Measurements from ENCODE around the gene METTL22.
"Not testable (repeated sequence)": the region's sequence is repeated elsewhere in the genome, so short reads cannot be mapped to it uniquely, and the experiment has no call there.

The METTL22 gene

DNA sequence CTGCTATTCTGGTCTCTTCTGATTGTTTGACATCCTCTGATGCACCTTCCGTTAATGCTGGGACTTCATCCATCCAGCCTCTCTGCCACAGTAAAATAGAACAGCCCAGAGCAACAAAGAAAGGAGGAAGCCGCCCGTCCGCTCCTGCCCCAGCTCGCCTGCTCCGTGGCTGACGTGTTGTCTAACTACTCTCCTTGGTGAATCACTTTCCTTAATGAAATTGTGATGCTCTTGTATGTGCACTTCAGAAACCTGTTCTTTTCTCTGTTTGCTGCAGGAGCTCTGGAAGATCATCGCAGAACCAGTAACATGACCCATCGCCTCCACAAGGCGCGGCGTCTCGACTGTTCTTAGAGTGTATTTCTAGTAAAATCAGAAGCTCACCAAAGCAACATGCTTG lies 24.3 kb downstream of the METTL22 start:
- no peak for DNase-seq (ENCODE audit: extremely low read depth, low read depth)
- TF ChIP-seq, protein P1, sequence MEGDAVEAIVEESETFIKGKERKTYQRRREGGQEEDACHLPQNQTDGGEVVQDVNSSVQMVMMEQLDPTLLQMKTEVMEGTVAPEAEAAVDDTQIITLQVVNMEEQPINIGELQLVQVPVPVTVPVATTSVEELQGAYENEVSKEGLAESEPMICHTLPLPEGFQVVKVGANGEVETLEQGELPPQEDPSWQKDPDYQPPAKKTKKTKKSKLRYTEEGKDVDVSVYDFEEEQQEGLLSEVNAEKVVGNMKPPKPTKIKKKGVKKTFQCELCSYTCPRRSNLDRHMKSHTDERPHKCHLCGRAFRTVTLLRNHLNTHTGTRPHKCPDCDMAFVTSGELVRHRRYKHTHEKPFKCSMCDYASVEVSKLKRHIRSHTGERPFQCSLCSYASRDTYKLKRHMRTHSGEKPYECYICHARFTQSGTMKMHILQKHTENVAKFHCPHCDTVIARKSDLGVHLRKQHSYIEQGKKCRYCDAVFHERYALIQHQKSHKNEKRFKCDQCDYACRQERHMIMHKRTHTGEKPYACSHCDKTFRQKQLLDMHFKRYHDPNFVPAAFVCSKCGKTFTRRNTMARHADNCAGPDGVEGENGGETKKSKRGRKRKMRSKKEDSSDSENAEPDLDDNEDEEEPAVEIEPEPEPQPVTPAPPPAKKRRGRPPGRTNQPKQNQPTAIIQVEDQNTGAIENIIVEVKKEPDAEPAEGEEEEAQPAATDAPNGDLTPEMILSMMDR (IDR thresholded peaks at IDR 0.05; ENCODE audit: low read depth, low read length): no peak

- TF ChIP-seq, protein P1 (IDR thresholded peaks at IDR 0.05; ENCODE audit: low read depth, low read length): no peak
- DNase-seq (ENCODE audit: extremely low read depth, low read depth): no peak
Observed at GRCh38 chr16:8646326-8647053, 25.0 kb downstream of the METTL22 start.

- no peak for DNase-seq (ENCODE audit: extremely low read depth, low read depth)
- TF ChIP-seq, protein P1 (IDR thresholded peaks at IDR 0.05; ENCODE audit: low read depth, low read length): no peak
Observed at GRCh38 chr16:8647721-8648318, 26.3 kb downstream of the METTL22 start.

- TF ChIP-seq, protein P1 (IDR thresholded peaks at IDR 0.05; ENCODE audit: low read depth, low read length): no peak
Observed at GRCh38 chr16:8648877-8649276, 27.4 kb downstream of the METTL22 start.

DNA sequence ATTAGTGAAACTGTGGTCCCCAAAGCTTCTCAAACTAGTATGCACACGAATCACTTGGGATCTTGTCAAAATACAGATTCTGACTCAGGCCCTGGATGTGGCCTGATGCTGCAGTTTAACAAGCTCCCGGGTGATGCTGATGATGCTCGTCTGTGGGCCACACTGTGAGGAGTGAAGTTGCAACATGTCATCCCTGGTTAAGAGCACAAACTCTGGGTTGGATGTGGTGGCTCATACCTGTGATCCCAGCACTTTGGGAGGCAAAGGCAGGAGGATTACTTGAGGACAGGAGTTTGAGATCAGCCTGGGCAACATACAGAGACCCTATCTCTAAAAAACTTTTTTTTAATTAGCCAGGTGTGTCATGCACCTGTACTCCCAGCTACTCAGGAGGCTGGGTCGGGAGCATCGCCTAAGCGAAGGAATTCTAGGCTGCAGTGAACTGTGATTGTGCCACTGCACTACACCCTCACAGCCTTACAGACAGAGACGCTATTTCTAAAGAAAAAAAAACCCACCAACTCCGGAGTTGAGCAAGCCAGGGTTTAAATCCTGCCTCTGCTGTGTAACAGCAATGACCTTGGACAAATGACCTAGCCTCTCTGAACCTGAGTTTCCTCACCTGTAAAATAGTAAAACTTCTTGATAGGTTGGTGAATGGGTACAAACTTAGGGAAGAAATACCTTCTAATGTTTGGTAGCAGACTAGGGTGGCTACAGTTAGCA lies 28.5 kb downstream of the METTL22 start:
- no peak for DNase-seq (ENCODE audit: extremely low read depth, low read depth)
- TF ChIP-seq, protein P1 (IDR thresholded peaks at IDR 0.05; ENCODE audit: low read depth, low read length): no peak

More at GRCh38 chr16:8648877-8649276, 27.4 kb downstream of the METTL22 start:
- DNase-seq (ENCODE audit: extremely low read depth, low read depth): no peak

DNA sequence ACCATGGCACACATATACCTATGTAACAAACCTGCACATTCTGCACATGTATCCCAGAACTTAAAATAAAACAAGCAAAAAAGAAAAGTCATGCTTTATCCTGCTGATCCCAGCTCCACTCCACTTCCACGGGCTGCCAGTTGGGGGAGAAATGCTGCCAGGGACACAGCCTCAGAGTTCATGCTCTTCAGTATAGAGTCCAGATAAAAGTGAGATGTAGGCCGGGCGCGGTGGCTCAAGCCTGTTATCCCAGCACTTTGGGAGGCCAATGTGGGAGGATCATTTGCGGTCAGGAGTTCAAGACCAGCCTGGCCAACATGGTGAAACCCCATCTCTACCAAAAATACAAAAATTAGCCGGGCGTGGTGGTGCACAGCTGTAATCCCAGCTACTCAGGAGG lies 30.5 kb downstream of the METTL22 start:
- TF ChIP-seq, protein P1 (IDR thresholded peaks at IDR 0.05; ENCODE audit: low read depth, low read length): peak; percentile 43
- not testable (repeated sequence) for DNase-seq (ENCODE audit: extremely low read depth, low read depth)

All from AG09319 (cell line).